Activated CD8-positive, alpha-beta T cell treated with anti-CD3 and anti-CD28 coated beads, Interleukin-2, amount 10 ng/mL, durations not matched to agents 7 days and 5 days (primary cell): ENCODE results near the gene DMC1. TPM values are rescaled to one million over a fixed set of nuclear protein-coding genes. Genes with fewer than 3 reads are reported as not detected.

Experiments used
- ATAC-seq: fragments of 150-1000 bp; cut with Tn5 transposase; one replicate; pipeline ENCODE4 v1.10.0; 2021; ENCODE audit warnings: moderate library complexity
- CTCF ChIA-PET: fragments of 350-600 bp; sonication (Branson Sonifier 250); formaldehyde crosslinking; loops from one replicate; lab custom pipeline; 2021; ENCODE audit warnings: antibody characterized with exemption; lab: Charles Lee
- POLR2A ChIA-PET: fragments of 350-600 bp; sonication (Branson Sonifier 250); formaldehyde crosslinking; loops from one replicate; lab custom pipeline; 2021; ENCODE audit warnings: antibody characterized with exemption; lab: Charles Lee
- DNase-seq: peaks from one replicate; pipeline ENCODE4 v3.0.0-alpha.2; 2020
- H3K27ac Mint-ChIP-seq: one replicate; pipeline ENCODE4 v1.8.0; 2021; ENCODE audit warnings: mild to moderate bottlenecking, mixed read lengths
- H3K27me3 Mint-ChIP-seq: one replicate; pipeline ENCODE4 v1.8.0; 2021; ENCODE audit warnings: low read depth, mixed read lengths
- H3K36me3 Mint-ChIP-seq: one replicate; pipeline ENCODE4 v1.8.0; 2021; ENCODE audit warnings: low read depth, mixed read lengths
- H3K4me1 Mint-ChIP-seq: one replicate; pipeline ENCODE4 v1.8.0; 2021; ENCODE audit warnings: low read depth, mixed read lengths
- H3K4me3 Mint-ChIP-seq: one replicate; pipeline ENCODE4 v1.8.0; 2021; ENCODE audit warnings: mild to moderate bottlenecking, mixed read lengths
- H3K9me3 Mint-ChIP-seq: one replicate; pipeline ENCODE4 v1.8.0; 2022; ENCODE audit warnings: mixed read lengths; ENCODE audit not compliant: insufficient read depth
- total RNA-seq, 2 experiments: library from RNA; stranded (reverse); gene quantifications; one replicate each; pipeline ENCODE4 v1.2.3, GENCODE V29; 2021

The DMC1 gene
- total RNA-seq, 2 experiments from 2014 or later, result 10.1 to 12.1 TPM

- POLR2A ChIA-PET, result interaction anchor here (0.6 to 0.7 kb wide), 2 partner anchors 21 to 195 kb away, joined by 3 to 4 read pairs; no protein-coding TSS in a partner anchor
Observed at GRCh38 chr22:38510416-38510970, 59.5 kb downstream of the DMC1 start.

GRCh38 chr22:38506118-38506962 is 63.6 kb downstream of the DMC1 start, which contains the start of gene DDX17:
Gene DDX17, minus strand, starts transcription at chr22:38506311.
- H3K4me3 Mint-ChIP-seq, result peak within 1 kb of the TSS; percentile 99
- POLR2A ChIA-PET, result interaction anchor here (1.0 kb wide), 1 partner anchor 16 kb away, joined by 3 read pairs; no protein-coding TSS in a partner anchor

More at GRCh38 chr22:38510416-38510970, 59.5 kb downstream of the DMC1 start:
- no peak for DNase-seq
- H3K9me3 Mint-ChIP-seq, result no peaks in the 10 kb centered on the region
- no peak overlapping the region for H3K4me3 Mint-ChIP-seq
- no peak for ATAC-seq
- H3K27me3 Mint-ChIP-seq, result no peaks in the 10 kb centered on the region
- peaks cover 25% of the 10 kb centered on the region for H3K4me1 Mint-ChIP-seq
- H3K27ac Mint-ChIP-seq, result no peak overlapping the region
- H3K36me3 Mint-ChIP-seq, result peaks cover 7% of the 10 kb centered on the region
- CTCF ChIA-PET, result interaction anchor here (0.9 to 1.1 kb wide), 2 partner anchors 60 to 171 kb away, joined by 3 to 4 read pairs; partner anchors contain the start of gene TOMM22

GRCh38 chr22:38505541-38506117 is 64.4 kb downstream of the DMC1 start:
- Mint-ChIP-seq H3K4me1 (peaks cover 49% of the 10 kb centered on the region), H3K36me3 (peaks cover 52% of the 10 kb centered on the region), H3K9me3 (no peaks in the 10 kb centered on the region), H3K27ac (peak overlapping the region; percentile 100), H3K27me3 (no peaks in the 10 kb centered on the region), H3K4me3 (peak overlapping the region; percentile 99)
- POLR2A ChIA-PET, result no interaction called here
- ATAC-seq (peak; percentile 43), DNase-seq (peak; percentile 69)
- CTCF ChIA-PET, result no interaction called here

More at GRCh38 chr22:38506118-38506962, 63.6 kb downstream of the DMC1 start, which contains the start of gene DDX17:
- DNase-seq, result peak; percentile 96
- H3K27ac Mint-ChIP-seq, result peak within 1 kb of the TSS; percentile 100
- peaks cover 44% of the 10 kb centered on the region for H3K4me1 Mint-ChIP-seq
- peaks cover 46% of the 10 kb centered on the region for H3K36me3 Mint-ChIP-seq
- no peaks in the 10 kb centered on the region for H3K9me3 Mint-ChIP-seq
- ATAC-seq, result peak; percentile 88
- CTCF ChIA-PET, result interaction anchor here (1.9 kb wide), 1 partner anchor 454 kb away, joined by 5 read pairs; no protein-coding TSS in a partner anchor
- no peaks in the 10 kb centered on the region for H3K27me3 Mint-ChIP-seq

GRCh38 chr22:38504731-38505540 is 65.0 kb downstream of the DMC1 start:
- ChIA-PET POLR2A (no interaction called here), CTCF (no interaction called here)
- H3K9me3 Mint-ChIP-seq, result no peaks in the 10 kb centered on the region
- no peak for ATAC-seq
- H3K4me1 Mint-ChIP-seq, result peaks cover 51% of the 10 kb centered on the region
- H3K4me3 Mint-ChIP-seq, result peak overlapping the region; percentile 99
- peak; percentile 75 for DNase-seq
- peak overlapping the region; percentile 98 for H3K27ac Mint-ChIP-seq
- peaks cover 57% of the 10 kb centered on the region for H3K36me3 Mint-ChIP-seq
- no peaks in the 10 kb centered on the region for H3K27me3 Mint-ChIP-seq

GRCh38 chr22:38503021-38503420 is 67.0 kb downstream of the DMC1 start:
- DNase-seq (no peak), ATAC-seq (no peak)
- peak overlapping the region; percentile 5 for H3K27ac Mint-ChIP-seq
- H3K36me3 Mint-ChIP-seq, result peaks cover 73% of the 10 kb centered on the region
- ChIA-PET POLR2A (interaction anchor here (1.0 to 1.4 kb wide), 3 partner anchors 19 to 22 kb away, joined by 3 read pairs; no protein-coding TSS in a partner anchor), CTCF (interaction anchor here (0.6 to 3.2 kb wide), 4 partner anchors 14 to 68 kb away, joined by 3 to 19 read pairs (median 6); partner anchors contain the start of gene DMC1)
- H3K4me1 Mint-ChIP-seq, result peaks cover 63% of the 10 kb centered on the region
- no peaks in the 10 kb centered on the region for H3K27me3 Mint-ChIP-seq
- no peaks in the 10 kb centered on the region for H3K9me3 Mint-ChIP-seq
- peak overlapping the region; percentile 99 for H3K4me3 Mint-ChIP-seq

GRCh38 chr22:38501797-38502672 is 67.9 kb downstream of the DMC1 start:
- Mint-ChIP-seq H3K27ac (peak overlapping the region; percentile 39), H3K4me1 (peaks cover 57% of the 10 kb centered on the region), H3K9me3 (no peaks in the 10 kb centered on the region), H3K4me3 (peak overlapping the region; percentile 99), H3K27me3 (no peaks in the 10 kb centered on the region), H3K36me3 (peaks cover 79% of the 10 kb centered on the region)
- ChIA-PET POLR2A (interaction anchor here (0.9 to 1.9 kb wide), 6 partner anchors 9 to 68 kb away, joined by 3 to 5 read pairs (median 4); partner anchors contain the start of gene DMC1), CTCF (interaction anchor here (0.9 to 3.2 kb wide), 5 partner anchors 10 to 101 kb away, joined by 3 to 19 read pairs (median 4); partner anchors contain the start of gene DMC1)
- ATAC-seq (no peak), DNase-seq (no peak)

GRCh38 chr22:38497869-38498268 is 72.1 kb downstream of the DMC1 start:
- no peak overlapping the region for H3K4me3 Mint-ChIP-seq
- CTCF ChIA-PET, result interaction anchor here (1.3 to 1.8 kb wide), 3 partner anchors 8 to 14 kb away, joined by 5 read pairs; no protein-coding TSS in a partner anchor
- POLR2A ChIA-PET, result interaction anchor here (0.6 to 0.7 kb wide), 2 partner anchors 22 to 81 kb away, joined by 3 to 5 read pairs; no protein-coding TSS in a partner anchor
- peaks cover 88% of the 10 kb centered on the region for H3K36me3 Mint-ChIP-seq
- H3K27ac Mint-ChIP-seq, result no peak overlapping the region
- H3K9me3 Mint-ChIP-seq, result no peaks in the 10 kb centered on the region
- peak; percentile 29 for ATAC-seq
- no peaks in the 10 kb centered on the region for H3K27me3 Mint-ChIP-seq
- H3K4me1 Mint-ChIP-seq, result peaks cover 68% of the 10 kb centered on the region
- no peak for DNase-seq

GRCh38 chr22:38494939-38495338 is 75.0 kb downstream of the DMC1 start:
- Mint-ChIP-seq H3K4me3 (no peak overlapping the region), H3K27me3 (no peaks in the 10 kb centered on the region), H3K36me3 (peaks cover 86% of the 10 kb centered on the region), H3K4me1 (peaks cover 63% of the 10 kb centered on the region), H3K9me3 (no peaks in the 10 kb centered on the region), H3K27ac (peak overlapping the region; percentile 11)
- DNase-seq (no peak), ATAC-seq (no peak)
- ChIA-PET POLR2A (interaction anchor here (0.7 to 1.2 kb wide), 2 partner anchors 9 to 10 kb away, joined by 3 read pairs; no protein-coding TSS in a partner anchor), CTCF (interaction anchor here (0.7 to 2.3 kb wide), 3 partner anchors 13 to 77 kb away, joined by 3 to 9 read pairs (median 3); no protein-coding TSS in a partner anchor)

GRCh38 chr22:38494498-38494897 is 75.5 kb downstream of the DMC1 start:
- peaks cover 66% of the 10 kb centered on the region for H3K4me1 Mint-ChIP-seq
- no peaks in the 10 kb centered on the region for H3K9me3 Mint-ChIP-seq
- DNase-seq (no peak), ATAC-seq (no peak)
- peak overlapping the region; percentile 11 for H3K27ac Mint-ChIP-seq
- POLR2A ChIA-PET, result interaction anchor here (0.6 to 1.2 kb wide), 3 partner anchors 9 to 730 kb away, joined by 3 read pairs; no protein-coding TSS in a partner anchor
- no peak overlapping the region for H3K4me3 Mint-ChIP-seq
- peaks cover 89% of the 10 kb centered on the region for H3K36me3 Mint-ChIP-seq
- CTCF ChIA-PET, result interaction anchor here (0.7 to 2.3 kb wide), 3 partner anchors 13 to 78 kb away, joined by 3 to 9 read pairs (median 3); no protein-coding TSS in a partner anchor
- H3K27me3 Mint-ChIP-seq, result no peaks in the 10 kb centered on the region
